Raji (cell line): ENCODE results near the gene IGSF21.

Source experiments
- POLR2A ChIP-seq: IDR thresholded peaks from 2 replicates; pipeline ENCODE4 v1.6.1; 2011; ENCODE audit warnings: low read depth, low read length, control low read depth; ENCODE audit not compliant: insufficient read depth

The IGSF21 gene

DNA sequence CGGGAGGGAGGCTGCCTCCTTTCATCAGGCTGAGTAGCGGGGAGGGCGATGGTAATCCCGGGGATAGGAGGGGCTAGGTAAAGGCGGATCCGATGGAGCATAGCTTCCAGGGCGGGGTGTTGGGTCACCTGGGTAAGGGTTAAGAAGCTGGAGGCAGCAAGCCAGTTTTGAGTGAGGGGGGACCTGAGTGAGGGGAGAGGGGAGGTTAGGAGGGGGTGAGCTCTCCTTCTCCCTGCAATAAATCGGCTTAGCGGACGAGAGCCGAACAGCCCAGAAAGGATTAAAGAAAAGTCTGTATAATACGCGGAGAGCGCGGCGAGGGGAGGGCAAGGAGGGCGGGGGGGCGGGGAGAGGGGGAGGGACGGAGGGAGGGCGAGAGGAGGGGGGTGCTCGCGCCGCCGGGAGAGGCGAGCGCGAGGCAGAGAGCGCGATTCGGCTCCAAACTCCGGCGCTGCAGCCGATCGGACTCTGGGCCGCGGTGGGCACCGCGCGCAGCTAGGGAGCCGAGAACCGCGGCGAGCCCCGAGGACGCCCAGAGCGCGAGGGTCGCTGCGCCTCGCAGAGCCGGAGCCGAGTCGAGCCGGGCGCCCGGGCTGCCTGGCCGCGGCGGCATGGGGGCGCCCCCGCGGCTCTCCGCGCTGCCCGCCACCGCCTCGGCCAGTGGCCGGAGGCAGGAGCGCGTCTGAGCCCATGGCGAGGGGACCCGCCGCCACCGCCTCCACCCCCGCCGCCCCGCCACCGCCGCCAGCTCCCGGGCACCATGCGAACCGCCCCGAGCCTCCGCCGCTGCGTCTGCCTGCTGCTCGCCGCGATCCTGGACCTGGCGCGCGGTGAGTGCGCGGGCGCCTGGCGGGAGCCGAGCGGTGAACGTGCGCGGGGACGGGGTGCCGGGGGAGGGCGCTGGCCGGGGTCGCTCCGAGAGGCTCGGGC, at the start of gene IGSF21:
IGSF21 (plus strand) TSS at position 430 of the 930 bp plus-strand sequence; CDS start at position 761, 331 bp downstream.
- TF ChIP-seq POLR2A, result no peak

- no peak for TF ChIP-seq POLR2A
Measured at GRCh38 chr1:18058206-18058921, 49.2 kb upstream of the IGSF21 start.

- TF ChIP-seq POLR2A, result no peak
Measured at GRCh38 chr1:18058981-18059605, 48.5 kb upstream of the IGSF21 start.

DNA sequence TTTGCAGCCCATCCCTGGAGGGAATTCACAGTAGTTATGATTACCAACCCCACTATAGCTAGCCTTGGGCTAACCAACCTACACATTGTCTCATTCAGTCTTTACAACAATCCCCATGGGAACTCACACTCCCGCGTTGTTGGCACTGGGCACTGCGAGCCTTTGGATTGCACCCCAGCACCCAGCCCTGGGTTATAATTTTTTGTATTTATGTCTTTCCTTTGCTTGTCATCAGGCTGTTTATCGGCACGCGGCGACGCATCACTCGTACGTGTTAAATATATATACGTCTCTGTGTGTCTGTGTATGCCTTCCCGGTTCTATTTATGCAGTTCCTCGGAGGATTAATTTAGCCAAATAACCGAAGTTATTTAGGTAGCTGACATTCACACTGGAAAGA, 47.2 kb upstream of the IGSF21 start:
- TF ChIP-seq POLR2A, result no peak

- no peak for TF ChIP-seq POLR2A
Measured at GRCh38 chr1:18062185-18062584, 45.4 kb upstream of the IGSF21 start.

- TF ChIP-seq POLR2A, result no peak
Measured at GRCh38 chr1:18064534-18064933, 43.1 kb upstream of the IGSF21 start.

- no peak for TF ChIP-seq POLR2A
Measured at GRCh38 chr1:18066576-18066975, 41.0 kb upstream of the IGSF21 start.

GRCh38 chr1:18069903-18070302, 37.7 kb upstream of the IGSF21 start:
- no peak for TF ChIP-seq POLR2A

- no peak for TF ChIP-seq POLR2A
Measured at GRCh38 chr1:18072066-18072465, 35.5 kb upstream of the IGSF21 start.

DNA sequence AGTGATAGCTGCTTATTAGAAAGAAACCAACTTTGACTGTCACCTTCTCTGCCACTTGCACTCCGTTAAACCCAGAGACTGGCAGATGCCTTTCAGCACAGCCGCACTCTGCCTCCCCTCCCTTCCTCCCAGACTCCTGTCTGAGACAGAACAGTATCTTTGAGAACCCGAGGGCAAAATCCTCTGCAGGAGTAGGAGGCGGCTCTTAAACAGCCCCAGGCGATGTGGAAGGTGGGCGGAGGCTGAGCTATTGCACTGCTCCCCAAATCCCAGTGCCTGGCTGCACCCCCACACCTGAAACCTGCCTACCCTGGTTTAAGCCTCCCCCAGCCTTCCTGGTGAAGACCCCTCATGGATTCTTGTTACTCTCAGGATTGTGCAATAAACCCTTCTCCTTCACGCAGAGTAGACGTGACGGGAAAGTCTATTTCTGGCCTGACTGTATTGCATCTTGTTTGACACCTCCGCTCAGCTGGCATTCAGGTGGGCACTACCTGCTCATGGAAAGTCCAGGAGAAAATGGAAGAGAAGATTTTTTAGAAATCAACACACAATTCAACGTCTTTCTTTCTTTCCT, 34.4 kb upstream of the IGSF21 start:
- TF ChIP-seq POLR2A, result no peak

DNA sequence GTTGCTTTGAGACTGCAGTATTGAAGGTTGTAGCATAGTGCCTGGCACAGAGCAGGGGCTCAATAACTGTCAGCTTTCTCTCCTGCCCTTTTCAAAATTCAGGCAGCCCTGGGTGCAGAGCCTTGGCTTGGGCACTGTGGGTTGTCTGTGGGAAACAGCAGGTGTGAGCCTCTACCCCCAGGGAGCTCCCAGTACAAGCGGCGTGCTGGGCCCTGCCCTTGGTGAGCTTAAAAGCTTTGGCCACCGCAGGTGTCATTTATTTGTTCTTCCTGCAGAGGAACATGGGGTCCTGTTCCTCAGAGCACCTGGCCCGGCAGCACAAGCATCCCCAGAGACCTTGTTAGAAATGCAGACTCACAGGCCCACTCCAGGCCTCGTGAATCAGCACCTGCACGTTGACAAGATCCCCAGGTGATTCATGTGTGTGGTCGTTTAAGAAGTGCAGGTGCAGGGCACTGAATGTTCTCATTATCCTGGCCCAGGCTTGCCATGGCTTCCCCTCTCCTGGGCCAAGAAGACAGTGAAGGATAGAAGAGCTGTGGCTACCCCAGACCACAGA, 29.9 kb upstream of the IGSF21 start:
- no peak for TF ChIP-seq POLR2A

DNA sequence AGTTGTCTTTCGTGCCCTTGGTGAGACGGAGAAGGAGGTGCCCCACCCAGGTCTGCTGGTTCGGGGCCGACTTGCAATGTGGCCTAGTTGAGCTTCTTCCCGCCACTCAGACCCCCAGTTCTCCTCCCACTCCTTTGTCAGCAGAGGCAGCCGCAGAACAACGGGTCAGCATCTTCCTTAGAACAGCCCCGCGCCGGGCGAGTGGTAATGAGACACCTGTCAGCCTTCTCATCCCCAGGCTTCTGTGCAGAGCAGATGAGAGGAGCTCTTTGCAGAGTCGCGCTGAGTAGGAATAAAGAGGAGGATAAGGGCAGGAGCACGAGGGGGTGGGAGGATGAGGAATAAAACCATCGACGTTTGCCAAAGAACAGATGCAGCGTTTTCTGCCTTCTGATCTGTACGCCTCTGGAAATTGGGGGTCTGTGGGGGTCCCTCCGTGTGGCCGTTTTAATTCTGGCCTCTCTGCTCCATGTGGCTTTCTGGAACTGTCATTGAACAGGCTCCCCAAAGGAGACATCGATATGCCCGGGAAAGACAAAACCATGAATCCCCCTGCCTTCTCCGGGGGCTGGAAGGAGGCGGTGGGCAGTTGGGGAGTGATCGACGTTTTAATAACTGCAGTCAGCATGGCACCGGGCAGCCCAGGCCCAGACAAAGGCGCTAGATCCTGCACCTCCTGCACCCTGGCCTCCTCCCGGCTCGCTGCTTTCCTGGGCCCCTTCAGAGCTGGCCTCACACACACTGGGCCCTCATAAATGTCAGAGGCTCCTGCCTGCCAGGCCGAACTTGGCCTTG, 27.5 kb upstream of the IGSF21 start:
- TF ChIP-seq POLR2A, result no peak

DNA sequence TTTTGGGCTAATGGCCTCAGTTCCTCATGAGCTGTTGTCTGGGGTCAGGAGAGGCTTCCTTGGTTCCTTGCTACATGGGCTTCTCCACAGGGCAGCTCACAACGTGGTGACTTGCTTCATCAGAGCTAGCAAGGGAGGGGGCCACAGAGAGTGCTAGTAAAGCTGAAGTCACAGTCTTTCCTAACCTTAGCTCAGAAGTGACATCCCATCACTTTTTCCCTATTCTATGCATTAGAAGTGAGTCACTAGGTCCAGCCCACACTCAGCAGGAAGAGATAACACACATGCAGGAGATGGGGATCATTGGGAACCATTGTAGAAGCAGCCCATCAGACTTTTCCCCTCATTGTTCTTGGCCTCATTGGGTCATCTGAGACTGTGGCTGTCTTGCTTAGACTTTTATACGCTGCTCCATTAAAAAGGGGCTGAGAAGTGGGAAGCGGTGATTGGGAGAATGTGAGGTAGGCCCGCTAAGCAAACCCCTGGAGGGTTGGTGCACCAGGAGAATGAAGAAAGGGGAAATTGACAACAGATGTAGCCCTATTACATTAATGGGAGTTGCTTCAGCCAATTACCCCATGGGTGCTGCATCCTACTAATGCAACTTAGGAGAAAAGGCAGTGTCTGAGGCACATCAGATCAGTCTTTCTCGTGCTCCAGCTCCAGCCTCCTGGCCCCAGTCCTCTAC, 22.1 kb upstream of the IGSF21 start:
- no peak for TF ChIP-seq POLR2A
